Activated naive CD8-positive, alpha-beta T cell treated with anti-CD3 and anti-CD28 coated beads, Interleukin-2, amount 50 U/mL, for 24 hours (primary cell): Measurements from ENCODE around the gene TSSK2.

ENCODE experiments used
- ATAC-seq: fragments of 150-1000 bp; cut with Tn5 transposase; one replicate; pipeline ENCODE4 v1.10.0; 2021
- DNase-seq: peaks from one replicate; pipeline ENCODE4 v3.0.0; 2021
- H3K27ac Mint-ChIP-seq: one replicate; pipeline ENCODE4 v1.8.0; 2021; ENCODE audit warnings: mild to moderate bottlenecking, mixed read lengths
- H3K27me3 Mint-ChIP-seq: one replicate; pipeline ENCODE4 v1.8.0; 2021; ENCODE audit warnings: mixed read lengths
- H3K36me3 Mint-ChIP-seq: one replicate; pipeline ENCODE4 v1.8.0; 2021; ENCODE audit warnings: low read depth, mixed read lengths
- H3K4me1 Mint-ChIP-seq: one replicate; pipeline ENCODE4 v1.8.0; 2021; ENCODE audit warnings: mixed read lengths
- H3K4me3 Mint-ChIP-seq: one replicate; pipeline ENCODE4 v1.8.0; 2021; ENCODE audit warnings: mild to moderate bottlenecking, moderate library complexity, mixed read lengths
- H3K9me3 Mint-ChIP-seq: one replicate; pipeline ENCODE4 v1.8.0; 2021; ENCODE audit warnings: mixed read lengths

The TSSK2 gene

GRCh38 chr22:19137384-19138216 is 6.5 kb downstream of the TSSK2 start:
- peaks cover under 1% of the 10 kb centered on the region for H3K4me1 Mint-ChIP-seq
- no peaks in the 10 kb centered on the region for H3K27me3 Mint-ChIP-seq
- H3K27ac Mint-ChIP-seq, result no peak overlapping the region
- no peak for ATAC-seq
- DNase-seq, result no peak
- H3K9me3 Mint-ChIP-seq, result no peaks in the 10 kb centered on the region
- H3K36me3 Mint-ChIP-seq, result peaks cover 20% of the 10 kb centered on the region
- H3K4me3 Mint-ChIP-seq, result no peak overlapping the region

GRCh38 chr22:19138217-19139000 is 7.3 kb downstream of the TSSK2 start:
- Mint-ChIP-seq H3K9me3 (no peaks in the 10 kb centered on the region), H3K4me1 (peaks cover 4% of the 10 kb centered on the region), H3K36me3 (peaks cover 20% of the 10 kb centered on the region)

GRCh38 chr22:19139001-19139356 is 7.9 kb downstream of the TSSK2 start:
- Mint-ChIP-seq H3K27me3 (no peaks in the 10 kb centered on the region), H3K36me3 (peaks cover 22% of the 10 kb centered on the region), H3K27ac (no peak overlapping the region), H3K4me1 (peaks cover 9% of the 10 kb centered on the region), H3K9me3 (no peaks in the 10 kb centered on the region), H3K4me3 (no peak overlapping the region)
- no peak for ATAC-seq
- no peak for DNase-seq

More at GRCh38 chr22:19138217-19139000, 7.3 kb downstream of the TSSK2 start:
- no peak overlapping the region for H3K4me3 Mint-ChIP-seq
- DNase-seq (no peak), ATAC-seq (no peak)
- no peak overlapping the region for H3K27ac Mint-ChIP-seq
- H3K27me3 Mint-ChIP-seq, result no peaks in the 10 kb centered on the region

- Mint-ChIP-seq H3K4me1 (peaks cover 16% of the 10 kb centered on the region), H3K9me3 (no peaks in the 10 kb centered on the region), H3K27ac (no peak overlapping the region), H3K4me3 (no peak overlapping the region), H3K36me3 (peaks cover 21% of the 10 kb centered on the region), H3K27me3 (no peaks in the 10 kb centered on the region)
- DNase-seq, result no peak
- ATAC-seq, result no peak
Measured at GRCh38 chr22:19139974-19140373, 8.9 kb downstream of the TSSK2 start.

- ATAC-seq (no peak), DNase-seq (no peak)
- Mint-ChIP-seq H3K4me1 (peaks cover 16% of the 10 kb centered on the region), H3K27ac (no peak overlapping the region), H3K9me3 (no peaks in the 10 kb centered on the region), H3K36me3 (peaks cover 9% of the 10 kb centered on the region), H3K27me3 (peaks cover 5% of the 10 kb centered on the region), H3K4me3 (no peak overlapping the region)
Measured at GRCh38 chr22:19142394-19142793, 11.3 kb downstream of the TSSK2 start.

GRCh38 chr22:19143212-19143611 is 12.1 kb downstream of the TSSK2 start:
- ATAC-seq (no peak), DNase-seq (no peak)
- H3K27me3 Mint-ChIP-seq, result peaks cover 13% of the 10 kb centered on the region
- peak overlapping the region; percentile 95 for H3K4me3 Mint-ChIP-seq
- H3K36me3 Mint-ChIP-seq, result peaks cover 9% of the 10 kb centered on the region
- H3K9me3 Mint-ChIP-seq, result no peaks in the 10 kb centered on the region
- peaks cover 16% of the 10 kb centered on the region for H3K4me1 Mint-ChIP-seq
- H3K27ac Mint-ChIP-seq, result no peak overlapping the region

GRCh38 chr22:19143967-19144400 is 12.9 kb downstream of the TSSK2 start:
- DNase-seq (peak; percentile 43), ATAC-seq (no peak)
- Mint-ChIP-seq H3K9me3 (no peaks in the 10 kb centered on the region), H3K4me1 (peaks cover 16% of the 10 kb centered on the region), H3K27ac (peak overlapping the region; percentile 86), H3K4me3 (peak overlapping the region; percentile 95), H3K27me3 (peaks cover 18% of the 10 kb centered on the region), H3K36me3 (peaks cover 9% of the 10 kb centered on the region)

GRCh38 chr22:19146215-19146968 is 15.3 kb downstream of the TSSK2 start:
- Mint-ChIP-seq H3K27ac (no peak overlapping the region), H3K4me3 (no peak overlapping the region), H3K9me3 (no peaks in the 10 kb centered on the region), H3K36me3 (peaks cover 3% of the 10 kb centered on the region), H3K27me3 (peaks cover 28% of the 10 kb centered on the region), H3K4me1 (peaks cover 23% of the 10 kb centered on the region)
- no peak for ATAC-seq
- no peak for DNase-seq

- Mint-ChIP-seq H3K27me3 (peaks cover 36% of the 10 kb centered on the region), H3K4me3 (no peak overlapping the region), H3K27ac (no peak overlapping the region), H3K4me1 (peaks cover 23% of the 10 kb centered on the region), H3K9me3 (no peaks in the 10 kb centered on the region), H3K36me3 (peaks cover 2% of the 10 kb centered on the region)
- DNase-seq, result no peak
- no peak for ATAC-seq
Measured at GRCh38 chr22:19147195-19147780, 16.2 kb downstream of the TSSK2 start.

- Mint-ChIP-seq H3K4me1 (peaks cover 18% of the 10 kb centered on the region), H3K9me3 (no peaks in the 10 kb centered on the region), H3K27ac (no peak overlapping the region), H3K4me3 (no peak overlapping the region), H3K36me3 (peaks cover 2% of the 10 kb centered on the region), H3K27me3 (peaks cover 45% of the 10 kb centered on the region)
- DNase-seq (no peak), ATAC-seq (no peak)
Measured at GRCh38 chr22:19148417-19149046, 17.4 kb downstream of the TSSK2 start.

GRCh38 chr22:19149047-19149883 is 18.2 kb downstream of the TSSK2 start:
- Mint-ChIP-seq H3K27ac (no peak overlapping the region), H3K9me3 (no peaks in the 10 kb centered on the region), H3K4me3 (no peak overlapping the region), H3K27me3 (peaks cover 49% of the 10 kb centered on the region), H3K4me1 (peaks cover 12% of the 10 kb centered on the region), H3K36me3 (no peaks in the 10 kb centered on the region)
- ATAC-seq (no peak), DNase-seq (no peak)

- peaks cover 7% of the 10 kb centered on the region for H3K4me1 Mint-ChIP-seq
- H3K9me3 Mint-ChIP-seq, result no peaks in the 10 kb centered on the region
- H3K4me3 Mint-ChIP-seq, result no peak within 1 kb of the TSS
- H3K36me3 Mint-ChIP-seq, result no peaks in the 10 kb centered on the region
- DNase-seq (no peak), ATAC-seq (no peak)
- peaks cover 54% of the 10 kb centered on the region for H3K27me3 Mint-ChIP-seq
- H3K27ac Mint-ChIP-seq, result no peak within 1 kb of the TSS
Measured at GRCh38 chr22:19149991-19150390, 18.9 kb downstream of the TSSK2 start, which contains the start of gene GSC2. Gene GSC2, minus strand, starts transcription at chr22:19150292. Its CDS starts 9 bp downstream, at chr22:19150283.
